IPS DF 6.9 (cell line): Measurements from ENCODE around the gene DHRS4L2.

Experiments used
- DNase-seq: peaks from one replicate; pipeline ENCODE4 v3.0.0-alpha.2; 2013; ENCODE audit warnings: low read depth, low spot score
- H3K27ac ChIP-seq: one replicate; pipeline ENCODE4 v1.5.1; 2013; ENCODE audit warnings: low read length, control low read depth
- H3K27me3 ChIP-seq: 2 replicates; pipeline ENCODE4 v1.6.1; 2013; ENCODE audit warnings: mild to moderate bottlenecking, low read length; ENCODE audit not compliant: control insufficient read depth, insufficient read depth
- H3K36me3 ChIP-seq: 2 replicates; pipeline ENCODE4 v1.6.1; 2013; ENCODE audit warnings: low read length; ENCODE audit not compliant: control insufficient read depth, insufficient read depth
- H3K4me1 ChIP-seq: 2 replicates; pipeline ENCODE4 v1.6.1; 2013; ENCODE audit warnings: low read length; ENCODE audit not compliant: control insufficient read depth, insufficient read depth
- H3K4me3 ChIP-seq: 2 replicates; pipeline ENCODE4 v1.5.1; 2013; ENCODE audit warnings: mild to moderate bottlenecking, low read length
- H3K9me3 ChIP-seq: 2 replicates; pipeline ENCODE4 v1.6.1; 2013; ENCODE audit warnings: low read length, inconsistent platforms; ENCODE audit not compliant: control insufficient read depth, insufficient read depth
- WGBS: extraction: QIAGEN DNeasy Blood & Tissue Kit; methylation state at CpG from one replicate; pipeline ENCODE4 v1.1.7; 2013; ENCODE audit warnings: mixed read lengths, missing lambda C conversion rate; ENCODE audit not compliant: insufficient read length, insufficient coverage; 5-methylcytosine and 5-hydroxymethylcytosine counted together

DHRS4L2 gene

GRCh38 chr14:24053548-24054323, 65.0 kb downstream of the DHRS4L2 start:
- no peaks in the 10 kb centered on the region for H3K9me3 ChIP-seq
- H3K27ac ChIP-seq, result no peak overlapping the region
- no CpG with 5 or more reads among the region's 10 CpGs for WGBS
- no peaks in the 10 kb centered on the region for H3K36me3 ChIP-seq
- H3K4me1 ChIP-seq, result peaks cover 3% of the 10 kb centered on the region; the same call in 1 of the 2 replicates
- H3K4me3 ChIP-seq, result no peak overlapping the region
- no peaks in the 10 kb centered on the region for H3K27me3 ChIP-seq
- no peak for DNase-seq

GRCh38 chr14:24054324-24054641, 65.6 kb downstream of the DHRS4L2 start:
- Histone ChIP-seq H3K4me3 (no peak overlapping the region), H3K4me1 (peaks cover 3% of the 10 kb centered on the region; the same call in 1 of the 2 replicates), H3K27ac (no peak overlapping the region), H3K36me3 (no peaks in the 10 kb centered on the region), H3K27me3 (no peaks in the 10 kb centered on the region), H3K9me3 (no peaks in the 10 kb centered on the region)
- no CpG with 5 or more reads among the region's 6 CpGs for WGBS
- no peak for DNase-seq

- H3K4me1 ChIP-seq, result peaks cover 3% of the 10 kb centered on the region; the same call in 1 of the 2 replicates
- H3K9me3 ChIP-seq, result no peaks in the 10 kb centered on the region
- no CpG with 5 or more reads among the region's 9 CpGs for WGBS
- H3K36me3 ChIP-seq, result no peaks in the 10 kb centered on the region
- no peak for DNase-seq
- no peak overlapping the region for H3K27ac ChIP-seq
- H3K27me3 ChIP-seq, result no peaks in the 10 kb centered on the region
- no peak overlapping the region for H3K4me3 ChIP-seq
Measured at GRCh38 chr14:24054646-24055045, 65.9 kb downstream of the DHRS4L2 start.
